HG03432 (cell line): ENCODE results near the gene KLHL3.

Experiments
- ATAC-seq: cut with Tn5 transposase; IDR thresholded peaks from one replicate; pipeline ENCODE4 v1.9.1; 2021; ENCODE audit warnings: mild to moderate bottlenecking, moderate library complexity; ENCODE audit not compliant: unreplicated experiment

The KLHL3 gene

DNA sequence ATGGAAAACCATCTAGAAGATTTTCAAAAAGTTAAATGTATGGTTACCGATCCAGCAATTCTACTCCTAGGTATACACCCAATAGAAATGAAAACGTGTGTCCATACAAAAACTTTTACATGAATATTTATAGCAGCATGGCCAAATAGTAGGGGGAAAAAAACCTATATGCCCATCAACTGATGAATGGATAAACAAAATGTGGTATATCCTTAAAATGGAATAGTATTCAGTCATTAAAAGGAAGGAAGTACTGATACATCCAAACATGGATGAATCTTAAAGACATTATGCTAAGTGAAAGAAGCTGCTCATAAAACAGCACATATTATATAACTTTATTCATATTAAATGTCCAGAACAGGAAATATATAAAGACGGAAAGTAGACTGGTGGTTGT lies 143.6 kb downstream of the KLHL3 start:
- no peak for ATAC-seq

DNA sequence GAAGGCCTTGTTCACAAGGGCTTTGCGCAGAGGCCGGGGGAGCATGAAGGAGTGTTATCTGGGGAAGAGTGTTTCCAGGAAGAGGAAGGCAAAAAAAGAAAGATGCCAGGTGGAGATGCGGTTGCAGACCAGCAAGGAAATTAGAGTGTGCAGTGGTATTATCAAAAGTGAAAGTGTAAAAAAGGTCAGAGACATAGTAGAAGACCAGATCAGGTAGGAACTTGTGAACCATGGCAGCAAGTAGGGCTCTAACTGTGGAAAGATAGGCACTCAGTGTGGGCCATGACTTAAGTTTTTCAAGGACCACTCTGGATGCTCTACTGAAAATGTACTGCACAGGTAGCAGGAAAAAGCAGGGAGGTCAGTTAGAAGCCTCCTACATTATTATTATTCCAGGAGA lies 146.7 kb downstream of the KLHL3 start:
- peak; percentile 80 for ATAC-seq

DNA sequence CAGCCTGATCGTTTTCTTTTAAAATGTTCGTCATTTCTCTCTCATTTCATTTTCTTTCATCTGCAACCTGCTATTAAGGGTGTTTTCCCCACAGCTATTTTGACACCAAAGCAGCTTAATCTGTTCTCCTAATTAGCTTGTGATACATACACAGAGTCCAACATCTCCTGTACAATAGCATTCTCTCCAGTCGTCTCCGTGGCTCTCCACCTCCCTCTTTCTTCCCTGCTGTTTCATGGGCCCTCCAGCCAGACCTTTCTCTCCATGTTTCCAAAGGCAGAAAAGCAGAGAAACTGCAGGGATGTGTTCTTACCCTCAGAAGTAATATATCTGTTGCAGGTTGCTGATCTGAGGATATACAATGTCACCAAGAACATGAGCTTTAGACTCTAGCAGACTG lies 148.0 kb downstream of the KLHL3 start:
- ATAC-seq: no peak

GRCh38 chr5:137584262-137584661 lies 151.6 kb downstream of the KLHL3 start:
- no peak for ATAC-seq

DNA sequence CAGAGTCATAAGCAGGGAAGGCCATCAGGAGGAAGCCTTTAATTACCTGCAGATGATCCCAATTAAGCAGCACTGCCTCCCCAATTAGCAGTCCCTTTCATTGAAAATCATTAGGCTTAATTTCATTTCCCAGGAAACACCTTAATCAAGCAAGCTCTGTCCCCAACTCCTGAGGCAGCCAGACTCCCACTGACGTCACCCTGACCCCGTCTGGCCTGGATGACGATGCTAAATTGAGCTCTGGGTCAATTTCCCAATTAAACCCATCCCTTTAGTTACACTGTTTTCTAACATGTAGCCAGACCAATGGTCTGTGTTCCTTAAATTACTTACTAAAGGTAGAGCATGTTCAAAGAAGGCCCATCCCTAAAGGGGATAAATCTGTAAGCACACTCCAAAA lies 152.8 kb downstream of the KLHL3 start:
- no peak for ATAC-seq

- no peak for ATAC-seq
Observed at GRCh38 chr5:137582218-137582617, 153.7 kb downstream of the KLHL3 start.

DNA sequence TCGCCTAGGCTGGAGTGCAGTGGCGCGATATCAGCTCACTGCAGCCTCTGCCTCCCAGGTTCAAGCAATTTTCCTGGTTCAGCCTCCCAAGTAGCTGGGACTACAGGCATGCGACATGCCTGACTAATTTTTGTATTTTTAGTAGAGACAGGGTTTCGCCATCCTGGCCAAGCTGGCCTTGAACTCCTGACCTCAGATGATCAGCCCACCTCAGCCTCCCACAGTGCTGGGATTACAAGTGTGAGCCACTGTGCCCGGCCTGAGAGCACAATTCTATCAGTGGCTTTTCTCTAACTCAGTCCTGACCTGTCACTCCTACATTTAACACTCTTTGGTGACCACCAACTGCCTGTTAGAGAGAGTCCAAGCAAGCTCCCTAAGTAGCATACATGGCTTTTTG lies 154.1 kb downstream of the KLHL3 start:
- ATAC-seq: no peak

GRCh38 chr5:137580030-137580429 lies 155.9 kb downstream of the KLHL3 start:
- no peak for ATAC-seq

DNA sequence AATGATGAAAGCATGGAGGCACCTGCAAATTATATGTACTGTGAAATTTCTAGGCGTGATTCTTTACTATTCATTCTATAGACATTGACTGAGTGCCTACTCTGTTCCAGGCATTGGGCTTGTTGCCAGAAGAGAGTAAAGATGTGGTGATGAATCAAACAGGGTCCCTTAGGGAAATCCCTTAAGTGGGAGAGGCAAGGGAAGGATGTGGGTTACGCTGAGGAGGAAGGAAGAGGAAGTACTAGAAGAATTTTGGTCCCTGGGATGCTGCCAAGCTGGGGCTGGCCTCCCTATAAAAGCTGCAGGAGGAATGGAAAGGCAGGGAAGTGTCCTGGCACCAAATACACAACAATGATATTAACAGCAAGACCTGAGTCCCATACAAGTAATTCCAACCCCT lies 160.0 kb downstream of the KLHL3 start:
- ATAC-seq: no peak

- no peak for ATAC-seq
Observed at GRCh38 chr5:137575211-137575610, 160.7 kb downstream of the KLHL3 start.

GRCh38 chr5:137573376-137573775 lies 162.5 kb downstream of the KLHL3 start:
- no peak for ATAC-seq

DNA sequence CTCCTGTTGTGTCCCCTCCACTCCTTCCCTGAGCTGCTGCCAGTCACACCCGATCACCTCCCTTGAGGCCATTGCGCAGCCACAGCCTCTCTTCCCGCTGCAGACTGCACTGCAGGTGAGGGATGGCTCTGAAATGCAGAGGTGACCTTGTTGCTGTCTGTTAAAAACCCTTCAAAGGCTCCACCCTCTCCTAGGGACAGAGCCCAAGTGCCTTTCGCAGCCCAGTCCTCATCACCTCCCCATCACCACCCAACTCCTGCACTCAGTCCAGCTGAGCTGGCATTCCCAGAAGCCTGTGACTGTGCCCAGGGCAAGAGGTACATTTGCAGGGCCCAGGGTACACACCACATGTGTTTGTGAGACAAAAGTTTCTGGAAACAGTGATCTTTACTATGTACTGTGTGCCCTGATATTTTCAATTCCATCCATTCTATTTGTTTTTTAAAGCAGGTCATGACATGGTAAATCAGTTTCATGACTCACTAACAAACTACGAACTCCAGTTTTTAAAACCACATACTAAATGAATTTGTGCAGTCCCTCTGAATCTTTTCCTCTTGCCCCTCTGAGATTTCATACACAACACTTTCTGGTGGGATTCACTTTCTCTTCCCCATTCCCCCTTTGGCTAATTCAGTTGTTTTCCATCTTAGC lies 163.7 kb downstream of the KLHL3 start:
- ATAC-seq: no peak

GRCh38 chr5:137570070-137570469 lies 165.8 kb downstream of the KLHL3 start:
- ATAC-seq: no peak
